ENCODE data around the gene DYNC2H1.
"Not testable (repeated sequence)": the region's sequence is repeated elsewhere in the genome, so short reads cannot be mapped to it uniquely, and the experiment has no call there.

Gene DYNC2H1

DNA sequence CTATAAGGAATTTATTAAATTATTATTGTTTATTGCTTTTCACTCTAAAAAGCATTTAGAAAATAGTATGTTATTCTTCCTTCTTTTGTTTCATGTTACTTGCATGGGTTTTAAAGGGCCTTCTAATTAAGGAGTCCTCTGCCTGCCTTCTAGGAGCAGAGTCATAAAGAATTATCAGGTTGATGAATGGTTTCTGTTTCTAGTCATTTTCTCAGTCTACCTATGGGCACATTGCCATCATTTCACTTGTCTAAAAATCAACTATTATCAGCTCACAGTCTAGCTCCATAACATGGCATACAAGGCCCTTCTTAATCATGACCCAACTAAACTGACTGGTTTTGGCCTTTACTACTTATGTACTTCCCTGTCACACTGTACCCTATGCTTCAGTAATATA lies 16.2 kb downstream of the DYNC2H1 start:
- DNase-seq: no peak

DNA sequence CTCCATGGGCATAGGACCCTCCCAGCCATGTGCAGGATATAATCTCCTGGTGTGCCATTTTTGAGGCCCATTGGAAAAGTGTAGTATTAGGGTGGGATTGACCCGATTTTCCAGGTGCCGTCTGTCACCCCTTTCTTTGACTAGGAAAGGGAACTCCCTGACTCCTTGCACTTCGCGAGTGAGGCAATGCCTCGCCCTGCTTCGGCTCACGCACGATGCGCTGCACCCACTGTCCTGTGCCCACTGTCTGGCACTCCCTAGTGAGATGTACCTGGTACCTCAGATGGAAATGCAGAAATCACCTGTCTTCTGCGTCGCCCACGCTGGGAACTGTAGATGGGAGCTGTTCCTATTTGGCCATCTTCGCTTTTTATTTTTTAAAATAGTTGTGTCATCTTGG lies 32.8 kb downstream of the DYNC2H1 start:
- DNase-seq: not testable (repeated sequence)

DNA sequence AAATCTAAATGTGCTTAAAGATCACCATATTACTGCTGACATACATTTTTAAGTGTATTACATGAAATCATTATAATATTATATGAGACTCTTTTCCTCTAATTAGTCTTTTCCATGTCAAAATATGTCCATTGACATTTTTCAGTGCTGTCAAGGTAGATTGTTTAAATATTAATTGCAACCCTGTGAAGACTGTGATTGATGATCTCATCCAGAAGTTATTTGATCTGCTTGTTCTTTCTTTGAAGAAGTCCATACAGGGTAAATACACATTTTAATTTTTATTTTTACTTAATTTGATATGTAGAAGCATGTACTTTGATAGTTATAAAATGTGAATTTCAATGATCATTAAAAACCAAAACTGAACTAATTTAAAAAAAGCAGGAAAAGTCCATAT lies 38.4 kb downstream of the DYNC2H1 start:
- DNase-seq: no peak

DNA sequence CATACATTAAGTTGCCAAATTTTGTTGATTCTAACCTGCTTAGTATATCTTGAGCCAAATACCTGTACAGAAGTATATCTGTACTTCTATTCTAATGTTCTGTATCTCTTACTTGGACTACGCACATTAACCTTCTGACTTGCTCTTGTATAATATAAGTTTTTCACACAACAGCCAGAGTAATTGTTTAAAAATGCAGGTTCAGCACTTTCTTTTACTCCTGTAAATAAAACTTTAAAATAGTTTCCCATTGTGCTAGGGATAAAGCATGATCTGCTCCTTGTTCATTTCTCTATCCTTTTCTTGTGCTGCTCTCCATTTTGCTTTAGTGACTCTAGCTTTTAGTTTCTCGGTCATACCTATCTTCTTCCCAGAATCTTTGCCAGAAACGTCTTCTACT lies 48.3 kb downstream of the DYNC2H1 start:
- DNase-seq: no peak

DNA sequence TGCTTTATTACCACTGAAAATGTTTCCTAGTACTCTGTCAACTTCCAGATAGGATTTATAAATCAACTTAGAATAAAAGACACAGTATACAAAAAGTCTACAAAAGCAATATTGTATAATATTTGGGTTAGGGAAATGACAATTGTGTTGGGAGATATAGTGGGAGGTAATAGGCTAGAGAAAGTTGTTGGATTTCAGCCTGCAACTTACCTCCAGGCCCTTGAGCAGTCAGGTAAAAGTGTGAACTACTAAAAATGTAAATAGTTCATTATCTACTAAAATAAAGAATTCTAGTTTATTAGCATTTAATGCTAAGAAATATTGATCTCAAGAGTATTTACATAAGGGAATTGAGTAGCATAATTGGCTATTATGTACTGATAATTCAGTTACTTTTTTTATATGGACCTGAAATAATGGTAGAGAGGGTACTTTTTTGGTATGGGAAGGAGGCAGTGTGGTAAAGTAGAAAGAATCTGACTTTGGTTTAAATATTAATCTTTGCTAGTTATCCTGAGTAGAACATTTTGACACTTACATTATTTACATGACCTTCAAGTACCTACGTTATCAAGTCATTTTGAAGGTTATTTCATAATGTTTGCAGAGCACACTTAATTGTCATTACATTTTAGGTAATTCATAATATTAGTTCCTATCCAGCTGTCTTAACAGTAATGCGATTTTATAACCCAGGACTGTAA lies 55.0 kb downstream of the DYNC2H1 start:
- DNase-seq: no peak

DNA sequence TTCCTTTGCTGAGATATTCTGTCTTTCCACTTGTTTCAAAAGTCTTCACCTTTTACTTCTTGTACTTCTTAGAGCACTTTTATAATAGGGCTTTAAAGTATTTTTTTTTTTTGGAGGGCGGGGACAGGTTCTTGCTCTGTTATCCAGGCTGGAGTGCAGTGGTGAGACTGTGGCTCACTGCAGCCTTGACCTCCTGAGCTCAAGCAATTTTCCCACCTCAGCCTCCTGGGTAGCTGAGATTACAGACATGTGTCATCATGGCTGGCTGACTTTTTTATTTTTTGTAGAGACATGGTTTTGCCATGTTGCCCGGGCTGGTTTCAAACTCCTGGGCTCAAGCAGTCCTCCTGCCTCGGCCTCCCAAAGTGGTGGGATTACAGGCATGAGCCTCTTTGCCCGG lies 57.9 kb downstream of the DYNC2H1 start:
- DNase-seq: no peak

DNA sequence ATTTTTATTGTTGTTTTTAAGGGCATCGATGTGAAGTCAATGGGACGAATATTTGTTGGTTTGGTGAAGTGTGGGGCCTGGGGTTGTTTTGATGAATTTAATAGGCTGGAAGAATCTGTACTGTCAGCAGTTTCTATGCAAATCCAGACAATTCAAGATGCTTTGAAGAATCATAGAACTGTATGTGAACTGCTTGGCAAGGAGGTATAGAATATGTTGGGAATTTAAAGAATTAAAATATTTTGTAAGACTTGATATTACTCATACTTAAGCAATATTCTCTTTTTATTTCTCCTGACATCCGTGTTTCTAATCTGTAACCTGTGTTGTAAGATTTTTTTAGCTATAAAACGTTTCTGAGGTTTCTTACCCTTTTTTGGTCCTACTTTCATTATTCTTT lies 61.6 kb downstream of the DYNC2H1 start:
- no peak for DNase-seq

DNA sequence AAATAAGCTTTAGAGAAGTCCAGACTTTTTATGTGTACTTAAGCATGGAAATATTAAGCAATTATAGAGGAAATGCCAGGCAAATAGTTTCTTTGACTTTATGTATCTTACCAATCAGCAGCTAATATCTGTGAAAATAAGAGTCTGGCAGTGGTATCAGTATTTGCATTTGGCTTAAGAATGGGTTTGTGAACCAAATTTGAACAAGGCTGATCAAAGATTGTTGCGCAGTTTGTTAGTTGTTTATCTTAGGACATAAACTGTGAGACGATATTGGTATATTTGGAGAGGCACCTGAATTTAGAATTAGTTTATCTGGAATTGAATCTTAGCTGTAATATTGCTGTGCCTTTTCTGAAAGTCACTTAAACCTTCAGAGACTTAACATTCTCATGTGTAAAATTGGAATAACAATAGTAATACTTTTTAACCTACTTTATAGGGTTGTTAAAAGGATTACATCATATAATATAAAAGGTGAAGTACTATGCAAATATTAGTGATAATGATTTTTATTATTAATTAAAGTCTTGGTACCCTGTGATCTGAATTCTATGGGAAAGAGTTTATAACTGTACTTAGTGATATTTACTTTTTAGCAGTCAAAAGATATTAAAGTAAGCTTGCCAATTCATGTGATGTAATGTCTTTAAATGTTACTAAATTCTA lies 66.4 kb downstream of the DYNC2H1 start:
- no peak for DNase-seq

DNA sequence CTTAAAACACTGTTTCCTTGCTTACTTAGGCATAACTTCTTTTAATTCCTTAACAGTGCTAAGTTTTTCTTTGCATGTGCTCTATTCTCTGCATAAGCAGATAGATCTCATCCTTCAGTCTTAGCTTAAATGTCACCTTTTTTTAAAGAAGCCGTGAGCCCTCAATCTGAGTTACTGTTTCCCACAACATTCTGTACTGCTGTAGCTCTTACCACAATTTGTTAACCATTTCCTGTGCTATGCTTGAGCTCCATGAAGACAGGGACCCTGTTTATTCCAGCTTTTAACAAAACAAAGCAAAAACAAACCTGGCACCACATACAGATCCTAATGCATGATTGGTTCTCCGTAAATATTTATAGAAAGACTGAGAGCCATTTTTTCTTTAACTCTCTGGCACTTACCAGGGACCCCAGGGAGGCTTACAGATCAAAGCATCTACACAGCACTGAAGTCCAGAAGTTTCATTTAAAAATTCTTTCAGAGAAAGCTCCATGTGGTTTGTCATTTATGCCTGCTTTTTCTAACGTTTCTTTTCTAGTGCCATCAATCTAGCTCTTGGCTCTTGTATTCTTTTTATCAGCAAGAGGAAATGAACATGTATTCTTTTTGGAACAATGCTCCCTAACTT lies 74.9 kb downstream of the DYNC2H1 start:
- no peak for DNase-seq

DNA sequence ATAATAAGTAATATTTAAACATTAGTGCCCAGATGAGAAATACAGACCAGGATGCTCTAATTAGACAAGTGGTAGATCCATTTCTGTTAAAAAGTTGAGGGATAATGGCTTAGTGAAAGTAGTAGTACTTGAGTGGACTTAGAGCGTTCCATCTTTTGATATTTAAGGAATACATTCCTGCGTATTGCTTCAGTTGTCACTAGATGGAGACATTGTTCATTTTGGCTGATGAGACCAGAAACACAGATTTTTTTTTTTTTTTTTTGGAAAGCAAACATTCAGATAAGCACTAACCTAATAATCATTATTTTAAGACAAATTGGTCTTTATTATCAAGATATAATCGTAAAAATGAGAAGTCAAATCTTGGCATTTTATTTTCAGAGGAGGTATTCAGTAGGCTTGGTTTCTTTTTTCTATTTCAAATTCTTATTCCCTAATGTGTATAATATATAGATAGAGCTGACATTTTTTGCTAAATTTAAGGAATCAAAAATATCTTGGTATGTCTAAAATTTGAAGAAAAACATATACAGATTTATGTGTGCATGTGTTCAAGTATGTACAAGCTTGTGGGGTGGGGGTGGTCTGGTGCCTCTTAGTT lies 92.9 kb downstream of the DYNC2H1 start:
- no peak for DNase-seq

DNA sequence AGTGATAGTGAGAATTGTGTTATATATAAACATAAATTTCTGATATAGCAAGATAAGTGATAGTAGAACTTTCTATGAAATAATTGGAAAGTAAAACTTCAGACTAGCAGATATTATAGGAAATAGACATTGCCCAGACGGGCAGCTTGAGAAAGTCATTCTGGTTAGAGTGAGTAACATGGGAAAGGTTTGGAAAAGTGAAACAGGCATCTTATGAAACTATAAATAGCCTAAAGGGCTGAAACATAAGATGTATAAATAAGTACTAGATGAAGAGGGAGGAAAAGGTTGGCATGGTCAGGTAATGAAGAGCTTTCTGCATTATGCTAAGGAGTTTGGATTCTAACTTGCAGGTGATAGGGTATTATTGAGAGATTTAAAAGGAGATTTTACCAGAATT lies 101.3 kb downstream of the DYNC2H1 start:
- DNase-seq: no peak

DNA sequence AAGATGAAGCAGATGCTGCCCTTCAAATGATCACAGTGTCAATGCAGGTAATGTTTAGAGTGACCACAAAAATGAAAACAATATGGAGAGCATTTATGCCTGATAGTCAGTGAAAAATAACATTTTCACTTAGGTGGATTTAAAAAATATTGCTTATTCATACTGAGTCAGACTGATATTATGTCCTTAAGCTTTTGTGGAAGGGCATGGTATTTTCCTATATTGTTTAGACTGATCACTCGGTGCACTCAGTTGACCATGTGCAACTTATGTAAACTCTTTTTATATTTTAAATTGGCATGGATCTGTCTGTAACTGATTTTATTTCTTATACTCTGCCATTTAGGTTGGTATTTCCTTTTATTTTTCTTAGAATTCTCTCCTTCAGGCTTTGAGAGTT lies 106.6 kb downstream of the DYNC2H1 start:
- no peak for DNase-seq

DNA sequence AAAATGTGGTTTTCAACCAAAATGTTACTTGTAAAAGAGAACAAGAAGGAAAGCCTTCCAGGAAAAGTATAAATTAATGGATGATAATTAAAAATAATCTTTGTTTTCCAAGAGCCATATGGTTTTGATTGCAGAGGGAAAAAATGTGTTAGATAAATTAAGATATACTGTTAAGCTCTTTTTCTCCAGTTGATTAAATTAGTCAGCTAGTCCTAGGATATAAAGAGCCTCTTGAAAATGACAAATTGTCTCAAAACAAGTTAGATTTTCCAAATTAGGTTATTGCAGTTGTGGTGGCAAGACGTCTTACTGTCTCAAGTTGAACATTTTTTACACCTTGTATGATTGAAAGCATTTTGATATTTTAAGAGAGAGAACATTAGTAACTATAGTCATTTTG lies 110.9 kb downstream of the DYNC2H1 start:
- DNase-seq: no peak

DNA sequence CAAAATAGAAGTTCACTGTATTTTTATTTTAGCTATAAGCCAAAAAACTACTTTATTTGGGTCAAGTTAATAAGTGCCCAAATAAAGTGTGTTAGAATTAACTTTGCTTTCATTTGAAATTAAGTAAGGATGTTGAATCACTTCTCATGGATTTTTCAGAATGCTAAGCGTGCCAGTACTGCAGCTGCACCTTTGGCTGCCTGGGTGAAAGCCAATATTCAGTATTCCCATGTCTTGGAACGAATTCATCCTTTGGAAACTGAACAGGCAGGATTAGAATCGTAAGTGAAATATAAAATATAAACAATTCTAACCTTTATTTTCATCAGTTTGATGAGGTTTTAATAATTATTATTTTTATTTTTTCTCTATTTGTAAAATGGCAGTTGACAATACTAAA lies 113.6 kb downstream of the DYNC2H1 start:
- no peak for DNase-seq

DNA sequence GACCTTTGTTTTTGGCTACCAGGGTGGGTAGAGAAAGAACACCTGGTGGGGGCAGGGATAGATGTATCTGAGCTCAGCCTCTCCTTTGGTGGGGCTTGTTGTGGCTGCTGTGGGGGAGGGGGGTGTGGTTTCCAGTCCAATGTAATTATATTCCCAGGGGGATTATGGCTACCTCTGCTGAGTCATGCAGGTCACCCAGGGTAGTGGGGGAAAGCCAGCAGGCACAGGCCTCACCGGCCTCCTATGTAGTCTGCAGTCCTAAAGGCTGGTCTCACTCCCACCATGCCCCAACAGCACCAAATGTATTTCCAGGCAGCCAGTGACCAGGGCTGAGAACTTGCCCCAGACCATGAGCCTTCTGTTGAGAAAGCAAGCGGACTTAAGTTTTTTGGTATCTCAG lies 119.6 kb downstream of the DYNC2H1 start:
- DNase-seq: no peak

DNA sequence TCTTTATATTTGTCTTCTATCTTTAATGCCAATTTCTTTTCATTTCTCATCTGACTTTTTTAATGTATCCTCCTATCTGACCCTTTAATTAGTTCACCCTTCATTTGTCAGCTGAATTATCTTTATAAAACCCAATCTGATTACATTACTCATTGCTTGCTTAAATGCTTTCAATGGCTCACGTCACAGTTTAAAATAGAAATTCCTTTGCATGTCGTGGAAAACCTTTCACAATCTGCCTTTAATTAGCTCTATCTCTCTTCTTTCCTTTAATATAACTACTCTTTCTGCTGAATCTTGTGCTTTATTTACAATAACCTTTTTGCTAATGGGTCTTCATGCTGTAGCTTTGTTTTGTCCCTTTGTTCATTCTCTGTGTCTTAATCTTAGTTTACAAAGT lies 125.7 kb downstream of the DYNC2H1 start:
- DNase-seq: no peak

DNA sequence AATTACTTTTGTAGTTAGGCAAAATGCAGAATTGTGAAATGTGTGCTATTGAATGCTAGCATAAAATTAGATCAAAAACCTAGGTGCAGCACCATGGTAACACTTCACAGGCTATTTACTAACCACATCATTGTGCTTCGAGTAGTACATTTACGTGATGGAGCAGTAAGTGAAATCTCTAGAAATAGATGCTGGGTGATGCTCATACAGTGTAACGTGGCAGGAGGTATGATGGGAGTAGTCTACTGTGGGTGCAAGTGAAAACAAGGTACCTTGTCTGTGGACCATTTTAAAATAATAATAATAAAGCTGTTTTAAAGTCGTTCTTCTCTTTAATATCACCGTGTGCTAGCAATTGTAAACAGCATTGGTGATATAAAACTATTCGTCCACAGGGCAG lies 132.3 kb downstream of the DYNC2H1 start:
- DNase-seq: no peak

DNA sequence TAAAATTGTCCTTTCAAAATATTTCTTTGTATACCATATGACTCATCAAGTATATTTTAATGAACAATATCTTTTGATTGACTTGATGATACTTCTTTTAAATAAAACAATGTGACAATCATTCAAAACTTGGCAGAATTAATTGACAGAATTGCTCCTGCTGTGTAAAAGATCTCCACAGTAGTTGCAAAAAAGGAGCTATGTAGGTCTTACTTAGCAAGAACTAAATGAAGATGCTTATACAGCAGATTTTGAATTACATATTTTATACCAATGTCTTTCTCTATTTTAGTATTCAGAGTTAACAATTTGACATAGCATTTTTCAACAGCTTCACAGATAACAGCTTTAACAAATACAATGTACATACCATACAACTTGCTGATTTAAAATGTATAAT lies 144.9 kb downstream of the DYNC2H1 start:
- no peak for DNase-seq

DNA sequence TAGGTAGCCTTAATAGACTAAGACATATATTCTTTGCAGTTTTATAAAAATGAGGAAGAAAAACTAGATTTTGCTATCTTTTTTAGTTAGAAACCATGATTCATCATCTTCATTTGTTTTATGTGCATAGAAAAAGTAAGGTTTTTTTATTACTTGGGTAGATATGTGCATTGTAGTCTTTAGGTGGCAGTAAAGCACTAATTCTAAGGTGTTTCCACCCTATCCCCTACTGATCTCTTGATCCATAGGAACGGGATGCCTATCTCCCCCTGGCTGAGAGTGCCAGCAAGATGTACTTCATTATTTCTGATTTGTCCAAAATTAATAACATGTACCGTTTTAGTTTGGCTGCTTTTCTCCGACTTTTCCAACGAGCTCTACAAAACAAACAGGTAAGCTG lies 148.1 kb downstream of the DYNC2H1 start:
- DNase-seq: no peak

DNA sequence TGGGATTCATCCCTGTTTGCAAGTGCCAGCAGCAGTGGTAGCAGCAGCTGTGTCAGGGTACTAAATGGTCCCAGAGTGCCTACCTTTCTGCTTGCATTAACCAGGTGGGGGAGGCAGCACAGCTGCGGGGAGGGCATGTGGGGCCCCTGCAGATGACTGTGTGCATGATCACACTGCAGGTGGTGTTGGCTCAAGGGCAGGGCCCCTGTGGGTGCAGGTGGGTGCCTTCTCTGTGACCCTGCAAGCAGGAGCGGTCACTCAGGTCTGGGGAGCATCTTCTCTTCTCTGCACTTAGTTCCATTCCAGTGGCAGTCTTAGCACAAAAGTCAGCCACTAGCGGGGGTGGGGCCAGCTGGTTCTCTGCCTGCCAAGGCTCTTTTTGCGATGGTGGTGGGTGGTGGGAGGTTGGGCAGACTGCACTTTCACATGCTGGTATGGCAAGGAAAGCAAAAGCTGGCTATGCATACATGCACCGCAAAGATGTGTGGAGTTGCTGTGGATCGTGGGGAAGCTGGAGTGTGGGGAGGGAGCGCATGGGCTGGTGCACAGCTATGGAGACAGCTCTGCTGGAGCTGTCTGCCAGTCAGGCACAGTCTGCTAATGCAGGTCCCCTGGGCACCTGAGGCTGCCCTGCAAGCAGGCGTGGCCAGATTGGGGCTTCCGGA lies 157.1 kb downstream of the DYNC2H1 start:
- DNase-seq: no peak

DNA sequence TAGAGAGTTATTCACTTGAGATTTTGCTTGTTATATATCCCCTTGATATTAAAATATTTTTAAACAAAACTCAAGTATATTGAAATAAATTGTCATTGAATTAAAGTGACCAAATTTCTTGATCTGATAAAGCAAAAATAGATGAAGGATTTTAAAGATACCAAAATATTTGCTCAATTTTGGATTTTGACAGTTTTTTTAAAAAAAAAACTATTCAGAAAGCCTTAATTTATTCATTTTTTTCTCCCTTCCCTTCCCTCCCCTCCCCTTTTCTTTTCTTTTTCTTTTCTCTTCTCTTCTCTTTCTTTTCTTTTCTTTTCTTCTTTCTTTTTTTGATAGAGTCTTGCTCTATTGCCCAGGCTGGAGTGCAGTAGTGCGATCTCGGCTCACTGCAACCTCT lies 163.7 kb downstream of the DYNC2H1 start:
- no peak for DNase-seq

DNA sequence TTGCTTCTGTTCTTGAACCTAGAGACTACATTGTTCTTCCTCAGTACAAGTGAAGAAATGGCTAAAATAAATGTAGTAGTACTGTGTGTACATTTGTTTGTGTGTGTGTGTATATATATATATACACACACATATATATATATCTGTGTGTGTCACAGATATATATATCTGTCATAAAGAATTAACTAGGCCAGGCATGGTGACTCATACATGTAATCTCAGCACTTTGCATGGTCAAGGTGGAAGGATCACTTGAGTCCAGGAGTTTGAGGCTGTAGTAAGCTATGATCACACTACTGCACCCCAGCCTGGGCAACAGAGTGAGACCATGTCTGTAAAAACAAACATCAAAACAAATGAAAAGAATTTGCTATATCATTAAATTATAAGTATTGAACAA lies 164.8 kb downstream of the DYNC2H1 start:
- no peak for DNase-seq

DNA sequence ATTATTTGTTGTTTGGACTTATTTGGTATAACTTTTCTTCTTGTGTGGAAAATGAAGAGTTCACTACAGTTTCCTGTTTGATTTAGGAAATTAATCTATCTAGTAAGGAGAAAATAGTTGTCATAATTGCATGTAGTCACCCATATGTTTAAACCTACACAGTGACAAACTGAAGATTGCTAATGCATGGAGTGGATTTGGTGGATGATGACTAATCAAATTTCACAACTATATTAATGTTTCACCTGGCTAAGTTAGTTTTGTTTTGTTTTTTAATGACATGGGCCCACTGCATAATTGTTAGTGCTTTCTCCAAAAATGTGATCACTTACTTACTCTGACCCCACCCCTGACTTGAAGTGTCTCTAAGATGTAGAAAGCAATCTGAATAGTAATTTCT lies 170.6 kb downstream of the DYNC2H1 start:
- DNase-seq: no peak

DNA sequence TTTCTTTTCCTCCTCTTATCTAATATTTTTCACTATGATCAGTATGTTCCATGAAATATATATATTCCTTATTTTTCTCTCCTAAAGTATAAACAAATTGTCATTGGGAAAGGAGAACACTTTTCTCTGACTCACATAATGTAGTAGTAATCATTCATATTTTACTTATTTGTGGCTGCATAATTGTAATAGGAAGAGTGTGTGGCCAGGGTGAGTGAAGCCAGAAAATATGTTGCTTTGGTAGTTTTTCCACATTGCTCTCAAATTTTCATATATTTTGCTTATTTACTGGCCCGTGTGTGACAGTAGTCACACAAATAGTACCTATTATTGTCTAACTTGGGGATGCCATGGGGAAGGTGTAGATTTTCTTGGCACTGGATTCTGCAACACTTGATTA lies 172.1 kb downstream of the DYNC2H1 start:
- DNase-seq: no peak
